CD4-positive, alpha-beta T cell treated with Interferon alpha-2 for 1 hour (primary cell): Measurements from ENCODE around the gene CACNA1D.

Experiments
- DNase-seq, 2 donors: peaks; one replicate each; pipeline ENCODE4 v3.0.0-alpha.2; 2020 to 2022

Gene CACNA1D

DNA sequence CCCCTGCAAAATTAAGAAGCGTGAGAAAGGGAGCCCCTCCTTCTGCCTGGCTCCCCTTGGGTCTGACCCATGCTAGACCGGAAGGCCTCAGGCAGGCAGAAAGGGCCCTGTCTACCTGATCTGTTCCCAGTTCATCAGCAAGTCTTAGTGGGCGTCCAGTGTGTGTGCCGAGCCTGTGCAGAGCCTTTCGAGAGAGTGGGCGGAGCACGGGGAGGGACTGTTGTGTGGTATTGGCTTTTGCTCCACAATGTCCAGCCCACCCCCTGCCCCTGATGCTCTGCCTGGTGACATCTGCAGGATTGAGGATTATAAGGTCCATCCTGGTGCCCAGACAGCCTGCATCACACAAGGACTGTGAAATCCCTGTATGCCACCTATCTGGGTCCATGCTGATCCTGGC lies 268.9 kb downstream of the CACNA1D start:
- DNase-seq: no peak

DNA sequence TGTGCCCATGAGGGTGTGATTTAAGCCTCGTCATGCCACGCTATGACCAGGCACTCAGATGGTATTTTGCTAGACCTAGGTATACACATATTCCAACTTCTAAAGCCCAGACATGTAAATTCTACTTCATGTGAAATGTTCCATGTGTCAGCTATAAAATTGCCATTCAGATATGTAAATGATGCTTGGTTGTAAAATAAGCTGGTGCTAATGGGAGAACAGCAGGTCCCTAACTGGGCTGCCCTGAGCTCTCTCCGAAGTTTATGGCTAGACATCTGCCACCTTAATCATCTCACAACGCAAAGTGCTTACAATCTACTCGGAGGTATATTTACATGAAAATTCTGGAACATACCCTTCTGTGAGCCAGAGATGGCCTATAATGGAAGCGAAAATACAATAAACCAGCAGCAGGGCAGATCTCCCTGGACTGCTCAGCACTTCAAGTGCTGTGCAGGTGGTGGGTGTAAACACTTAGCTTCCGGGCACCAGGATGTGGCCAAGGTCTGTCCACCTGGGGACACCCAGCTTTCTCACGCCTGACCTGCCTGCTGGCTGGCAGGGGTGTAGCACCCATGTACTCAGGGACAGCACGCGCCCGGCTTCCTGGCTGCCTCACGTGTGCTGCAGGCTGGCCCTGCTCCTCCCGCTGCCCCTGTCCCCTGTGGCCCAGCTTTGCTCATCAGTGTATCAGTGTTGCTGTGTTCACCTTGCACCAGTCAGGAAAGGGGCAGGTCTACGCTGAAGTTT lies 269.8 kb downstream of the CACNA1D start:
- no peak for DNase-seq

DNA sequence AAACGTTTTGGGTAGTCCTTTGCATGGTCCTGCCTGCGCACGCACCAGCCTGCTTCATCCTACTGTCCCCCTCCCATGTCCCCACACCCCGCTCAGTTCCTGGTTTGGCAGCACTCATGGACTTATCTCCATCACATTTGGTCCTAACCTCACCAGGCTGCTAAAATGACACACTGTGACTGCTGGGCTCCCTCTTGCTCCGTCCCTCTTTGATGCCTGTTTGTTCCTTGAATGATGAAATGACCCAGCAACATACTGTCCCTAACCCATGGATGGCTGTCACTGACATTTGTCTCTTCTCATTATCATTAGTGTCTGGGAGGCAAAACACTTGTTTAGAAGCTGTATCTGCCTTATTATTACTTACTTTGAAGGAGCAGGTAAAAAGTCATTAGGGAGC lies 271.3 kb downstream of the CACNA1D start:
- no peak for DNase-seq

DNA sequence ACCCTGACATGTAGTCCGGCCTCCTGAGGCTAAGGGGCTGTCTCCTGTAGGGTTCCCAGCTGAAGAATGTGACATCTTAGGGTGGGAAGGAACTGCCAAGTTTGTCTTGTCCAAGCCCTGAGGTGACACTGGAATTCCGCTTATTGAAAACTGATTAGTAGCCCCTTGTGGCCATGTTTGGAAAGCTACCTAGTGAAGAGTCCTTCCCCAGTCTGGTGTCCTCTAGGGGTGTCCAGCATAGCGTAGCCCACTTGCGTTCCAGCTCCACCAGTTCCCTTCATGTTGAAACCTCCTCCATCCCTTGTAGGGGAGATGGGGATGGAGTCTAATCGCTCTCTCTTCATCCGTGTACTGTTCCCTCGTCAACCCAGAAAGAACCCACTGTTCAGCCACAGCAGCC lies 272.3 kb downstream of the CACNA1D start:
- no peak for DNase-seq

DNA sequence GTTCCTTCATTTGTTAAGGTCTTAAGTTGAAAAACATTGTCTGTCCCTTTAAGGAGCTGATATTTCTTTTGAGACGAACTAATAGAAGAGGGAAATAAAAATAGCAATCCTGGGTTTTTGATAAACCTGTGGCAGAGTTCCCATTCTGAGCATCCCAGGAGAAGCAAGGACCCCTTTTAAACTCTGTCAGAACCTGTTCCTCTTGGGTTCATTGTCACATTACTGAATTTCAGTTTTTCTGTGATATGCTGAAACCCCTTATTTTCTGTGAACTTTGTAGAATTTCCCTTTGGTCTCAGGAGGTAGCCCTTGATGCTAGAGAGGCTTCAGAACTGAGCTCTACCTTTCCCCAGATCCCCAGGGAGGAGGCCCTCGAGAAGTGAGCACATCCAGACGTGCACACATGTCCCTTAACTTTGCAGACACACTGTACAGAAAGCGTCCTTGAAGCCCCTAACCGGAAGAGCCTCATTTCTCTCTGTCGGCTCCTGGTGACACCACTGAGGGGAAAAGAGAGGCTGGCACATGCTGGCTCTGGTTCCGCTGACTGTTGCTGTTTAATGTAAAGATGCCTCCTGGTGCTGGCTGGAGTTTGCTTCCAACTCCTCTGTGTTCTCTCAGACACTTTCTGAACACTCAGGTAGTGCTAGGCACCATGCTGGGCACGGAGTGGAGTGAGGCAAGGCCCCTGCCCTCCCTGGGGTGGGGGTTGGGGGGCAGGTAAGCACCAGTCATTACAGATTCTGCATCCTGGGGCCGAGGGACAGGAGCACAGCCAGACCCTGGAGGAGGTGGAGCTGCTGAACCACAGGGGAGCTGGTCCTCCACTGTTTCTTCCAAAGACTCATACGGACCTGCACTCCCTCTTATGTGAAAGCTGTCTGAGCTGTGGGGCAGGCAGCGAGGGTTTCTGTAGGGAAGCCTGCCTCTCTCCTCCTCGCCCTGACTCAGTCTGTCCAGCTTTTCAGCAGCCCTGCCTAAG lies 274.4 kb downstream of the CACNA1D start:
- DNase-seq: no peak

DNA sequence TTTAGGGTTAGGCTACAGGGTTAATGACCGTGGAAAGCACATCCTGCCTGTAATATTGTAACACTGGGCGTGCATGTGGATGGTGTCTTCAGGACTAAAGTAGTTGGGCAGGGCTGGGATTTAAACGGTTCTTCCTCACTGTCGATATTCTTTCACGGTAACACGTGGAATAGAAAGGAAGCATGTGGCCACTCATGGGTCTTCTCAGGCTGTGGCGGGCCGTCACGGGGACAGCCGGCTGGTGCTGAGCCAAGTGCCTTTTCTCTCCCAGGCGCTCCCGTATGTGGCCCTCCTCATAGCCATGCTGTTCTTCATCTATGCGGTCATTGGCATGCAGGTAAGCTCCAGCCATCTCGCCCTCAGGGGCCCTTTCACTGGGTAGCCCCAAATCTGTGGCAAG lies 278.2 kb downstream of the CACNA1D start:
- no peak for DNase-seq

DNA sequence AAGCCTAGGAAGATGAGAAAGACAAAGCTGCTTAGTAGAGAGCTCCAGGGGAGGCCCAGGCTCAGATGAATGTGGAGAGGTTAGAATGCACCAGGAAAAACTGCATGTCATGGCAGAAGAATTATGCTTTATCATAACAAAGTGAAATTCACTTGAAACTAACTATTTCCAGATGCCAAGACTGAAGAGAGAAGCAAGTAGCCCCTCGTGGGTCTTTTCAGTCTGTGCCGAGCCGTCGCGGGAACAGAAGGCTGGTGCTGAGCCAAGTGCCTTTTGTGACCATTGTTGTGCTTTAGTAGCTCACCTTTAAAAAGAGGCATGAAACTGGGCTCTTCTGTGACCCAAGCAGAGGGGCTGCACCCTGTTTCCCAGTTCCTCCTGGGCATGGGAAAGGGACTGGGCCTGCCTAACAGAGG lies 278.6 kb downstream of the CACNA1D start:
- no peak for DNase-seq

DNA sequence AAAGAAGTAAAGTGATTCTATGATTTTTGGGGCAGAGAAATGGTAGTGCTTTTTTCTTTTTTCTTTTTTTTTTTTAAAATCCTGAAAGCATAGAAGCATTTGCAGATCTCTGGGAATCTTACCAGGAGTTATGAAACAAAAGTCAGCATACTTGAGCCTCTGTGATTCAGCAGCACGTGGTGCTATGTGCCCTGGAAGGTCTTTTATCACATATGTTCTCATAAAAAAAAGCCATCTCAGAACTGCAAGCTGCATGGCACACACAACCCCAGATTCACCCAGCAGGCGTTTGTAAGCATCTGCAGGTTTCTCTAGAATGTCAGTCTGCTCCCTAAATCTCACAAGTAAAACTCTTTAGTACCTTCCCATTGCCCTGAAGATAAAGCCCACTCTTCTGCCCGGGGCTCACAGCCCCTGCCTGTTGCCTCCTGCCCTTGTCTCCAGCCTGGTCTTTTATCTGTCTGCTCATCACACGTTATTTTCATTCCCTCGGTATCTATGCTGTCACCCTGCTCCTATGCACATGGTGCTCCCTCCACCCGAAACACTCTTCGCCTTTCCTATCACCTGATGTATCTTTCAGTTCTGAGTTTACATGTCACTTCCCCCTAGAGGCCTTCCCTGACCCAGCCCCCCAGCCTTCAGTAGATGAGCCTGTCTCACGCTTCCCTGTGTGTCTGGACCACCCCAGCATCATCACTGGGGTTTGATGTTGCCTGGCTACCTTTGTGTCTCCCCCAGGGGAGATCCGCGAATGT lies 279.4 kb downstream of the CACNA1D start:
- no peak for DNase-seq

DNA sequence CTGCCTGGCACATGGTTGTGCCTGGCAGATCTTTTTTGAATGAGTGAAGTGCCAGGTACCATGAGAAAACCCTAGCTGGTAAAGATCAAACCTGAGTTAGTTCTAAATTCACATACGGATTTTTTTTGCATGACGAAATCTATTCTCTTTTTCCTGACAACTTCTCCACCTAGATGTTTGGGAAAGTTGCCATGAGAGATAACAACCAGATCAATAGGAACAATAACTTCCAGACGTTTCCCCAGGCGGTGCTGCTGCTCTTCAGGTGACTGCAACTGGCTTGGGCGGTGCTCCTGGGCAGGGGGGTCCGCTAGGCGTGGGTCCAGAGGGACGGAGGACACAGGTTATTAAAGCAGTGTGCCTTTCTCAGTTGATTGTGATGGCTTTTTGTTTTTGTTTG lies 280.0 kb downstream of the CACNA1D start:
- DNase-seq: no peak

DNA sequence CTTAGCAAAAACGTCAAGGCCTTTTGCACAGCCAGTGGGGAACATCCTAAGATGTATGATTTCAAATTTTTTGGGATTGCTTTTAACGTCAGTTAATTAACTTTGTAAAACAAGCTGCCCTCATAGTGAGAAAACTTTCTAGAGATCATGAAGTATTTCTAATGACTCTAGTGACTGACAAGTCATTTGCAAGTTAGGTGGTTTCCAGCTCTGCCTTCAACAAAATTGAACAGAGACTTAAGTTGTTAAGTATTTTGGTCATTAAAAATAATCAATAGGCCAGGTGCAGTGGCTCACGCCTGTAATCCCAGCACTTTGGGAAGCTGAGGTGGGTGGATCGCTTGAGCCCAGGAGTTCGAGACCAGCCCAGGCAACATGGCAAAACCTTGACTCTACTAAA lies 280.6 kb downstream of the CACNA1D start:
- no peak for DNase-seq

DNA sequence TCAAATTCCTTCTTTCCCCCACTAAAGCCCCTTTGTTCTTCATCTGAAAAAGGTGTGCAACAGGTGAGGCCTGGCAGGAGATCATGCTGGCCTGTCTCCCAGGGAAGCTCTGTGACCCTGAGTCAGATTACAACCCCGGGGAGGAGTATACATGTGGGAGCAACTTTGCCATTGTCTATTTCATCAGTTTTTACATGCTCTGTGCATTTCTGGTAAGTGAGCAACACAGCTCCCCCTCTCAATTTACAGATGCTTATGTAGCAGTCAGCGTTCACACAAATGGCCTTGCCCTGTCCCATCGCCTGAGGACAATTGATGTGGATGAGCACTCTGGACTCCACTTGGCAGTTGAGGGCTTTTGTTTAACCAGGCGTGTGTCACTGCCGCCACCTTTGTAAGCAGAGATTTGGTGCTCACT lies 281.4 kb downstream of the CACNA1D start:
- no peak for DNase-seq

DNA sequence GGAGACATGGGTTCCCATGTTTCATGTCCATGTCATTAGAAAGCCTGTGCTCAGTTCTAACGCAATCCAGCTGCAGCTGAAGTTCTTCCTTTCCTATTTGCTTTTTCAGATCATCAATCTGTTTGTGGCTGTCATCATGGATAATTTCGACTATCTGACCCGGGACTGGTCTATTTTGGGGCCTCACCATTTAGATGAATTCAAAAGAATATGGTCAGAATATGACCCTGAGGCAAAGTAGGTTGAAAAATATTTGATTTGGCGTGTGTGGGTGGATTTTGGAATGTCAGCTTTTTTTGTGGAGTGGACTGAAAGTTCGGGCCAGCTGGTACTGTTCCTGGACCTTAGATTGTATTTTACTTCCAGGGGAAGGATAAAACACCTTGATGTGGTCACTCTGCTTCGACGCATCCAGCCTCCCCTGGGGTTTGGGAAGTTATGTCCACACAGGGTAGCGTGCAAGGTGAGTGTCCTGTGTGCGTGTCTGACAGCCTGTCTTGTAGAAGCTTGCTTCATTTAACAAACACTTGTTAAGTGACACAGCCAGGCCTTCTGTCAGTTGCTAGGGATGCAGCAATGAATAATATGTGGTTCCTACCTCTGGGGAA lies 282.2 kb downstream of the CACNA1D start:
- DNase-seq: no peak

DNA sequence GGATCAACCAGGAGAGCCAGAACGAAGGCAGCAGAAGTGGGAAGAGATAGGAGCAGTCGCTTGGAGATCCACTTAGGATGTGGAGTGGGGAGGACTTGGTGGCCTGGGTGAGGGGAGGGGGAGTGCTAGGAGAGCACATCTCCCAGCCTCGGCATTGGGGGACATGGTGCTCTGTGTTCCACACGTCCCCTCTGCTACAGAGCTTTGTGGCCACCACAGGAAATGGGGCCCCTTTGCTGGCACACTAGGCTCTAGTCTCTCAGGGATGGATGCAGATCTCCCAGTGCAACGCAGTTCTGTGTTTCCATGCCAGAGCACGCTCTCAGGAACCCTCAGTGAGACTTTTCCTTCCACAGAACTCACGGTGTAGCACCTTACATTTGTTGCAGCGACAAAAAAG lies 283.1 kb downstream of the CACNA1D start:
- DNase-seq: no peak

DNA sequence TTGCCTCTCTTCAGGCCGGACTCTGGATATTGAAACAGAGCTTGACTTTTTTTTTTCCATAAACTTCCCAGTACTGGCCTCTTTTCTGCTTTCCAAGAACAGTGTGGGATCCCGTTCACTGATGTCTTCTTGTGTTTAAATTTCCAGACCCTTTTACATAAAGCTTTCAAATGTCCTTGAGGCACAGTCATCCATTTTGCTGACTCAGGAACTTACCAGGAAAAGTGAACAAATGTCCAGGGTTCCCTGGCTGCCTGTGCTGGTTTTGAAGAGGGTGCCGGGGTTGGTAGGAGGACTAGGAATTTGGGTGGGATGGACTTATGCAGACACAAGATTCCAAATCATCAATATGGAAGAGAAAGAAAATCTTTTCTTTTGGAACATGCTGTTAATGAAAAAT lies 283.7 kb downstream of the CACNA1D start:
- DNase-seq: no peak

DNA sequence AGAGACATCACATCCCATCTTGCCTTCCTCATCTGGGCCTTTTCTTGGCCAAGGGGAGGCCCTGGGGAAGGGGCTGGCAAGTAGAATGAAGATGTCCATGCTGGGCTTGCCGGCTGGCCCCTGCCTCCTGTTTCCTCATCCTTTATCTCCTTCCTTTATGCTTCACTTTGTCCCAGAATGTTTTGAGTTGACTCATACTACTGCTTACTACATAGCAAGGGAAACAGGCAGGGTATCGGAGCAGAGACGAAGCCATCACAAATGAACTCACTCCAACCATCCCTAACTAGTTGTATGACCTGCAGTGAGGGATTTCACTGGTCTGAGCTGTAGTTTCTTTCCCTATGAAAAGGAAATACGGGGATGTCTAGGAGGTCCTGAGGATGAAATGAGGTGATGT lies 285.8 kb downstream of the CACNA1D start:
- DNase-seq: no peak

DNA sequence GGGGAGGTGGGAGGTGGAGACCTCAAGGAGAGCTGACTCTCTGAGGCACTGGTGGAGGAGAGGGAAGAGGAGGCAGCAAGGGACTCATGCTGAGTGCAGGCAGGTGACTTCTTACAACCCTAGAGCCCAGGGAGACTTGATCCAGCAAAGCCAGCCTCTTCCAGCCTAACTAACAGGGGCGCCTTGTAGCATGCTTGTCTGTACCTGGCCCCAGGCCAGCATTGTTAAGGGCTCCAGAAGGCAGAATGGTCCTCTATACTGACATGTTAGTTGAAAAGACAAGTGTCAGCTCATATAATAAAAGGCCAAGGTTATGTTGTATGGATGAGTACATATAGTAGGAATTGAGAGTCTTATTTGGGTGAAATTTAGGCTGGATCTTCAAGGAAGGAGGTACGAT lies 286.4 kb downstream of the CACNA1D start:
- DNase-seq: no peak

DNA sequence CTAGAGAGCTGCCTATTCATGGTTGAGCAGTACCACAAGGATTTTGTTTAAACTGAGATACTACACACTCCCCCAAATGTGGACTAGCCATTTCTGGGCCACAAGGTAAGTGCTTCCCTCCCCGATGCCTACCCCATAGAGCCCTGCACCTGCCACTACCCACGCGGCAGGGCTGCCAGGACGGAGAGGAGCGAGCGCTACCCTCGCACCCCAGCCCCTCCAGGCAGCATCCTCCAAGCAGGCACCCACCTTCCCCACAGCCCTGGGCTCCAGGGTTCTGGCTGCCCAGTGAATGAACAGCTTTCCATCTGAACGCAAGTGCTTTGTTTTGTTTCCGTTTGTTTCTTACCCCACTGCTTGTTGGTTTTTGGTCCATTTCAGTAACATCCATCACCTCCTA lies 292.6 kb downstream of the CACNA1D start:
- DNase-seq: no peak

DNA sequence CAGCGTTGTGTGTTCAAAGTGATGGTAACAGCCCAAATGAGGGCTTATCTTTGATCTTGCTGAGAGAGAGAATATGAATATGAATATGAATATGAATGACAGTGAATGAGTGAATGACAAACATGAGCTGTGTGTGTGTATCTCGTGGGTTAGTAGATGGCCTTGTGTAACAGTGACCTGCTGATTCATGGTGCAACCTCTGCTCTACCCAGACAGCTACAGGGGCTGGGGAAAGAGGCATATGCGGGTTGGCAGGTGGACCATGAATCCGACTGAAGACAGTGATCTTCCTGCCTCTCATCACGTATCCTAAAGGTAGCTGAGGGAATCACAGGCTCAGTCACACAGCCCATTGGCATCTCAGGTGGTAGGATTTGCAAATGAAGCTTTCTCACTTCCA lies 293.6 kb downstream of the CACNA1D start:
- DNase-seq: no peak

DNA sequence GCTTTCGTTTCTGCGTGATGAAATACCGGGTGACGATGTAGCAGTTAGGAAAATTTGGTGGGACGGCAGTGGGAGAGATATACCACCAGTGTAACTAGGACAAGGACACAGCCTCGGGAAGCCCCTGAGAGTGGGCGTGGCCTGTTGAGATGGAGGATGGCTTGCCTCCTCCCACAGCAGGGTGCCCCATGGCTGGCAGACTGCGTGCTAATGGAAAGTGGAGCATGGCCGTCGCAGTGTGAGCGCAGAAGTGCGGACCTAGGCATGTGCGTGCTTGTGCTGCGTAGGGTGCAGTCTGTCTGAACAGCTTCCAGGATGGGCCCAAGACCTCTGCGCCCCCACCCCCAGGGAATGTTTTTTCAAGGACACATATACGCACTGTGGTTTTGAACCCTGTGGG lies 295.0 kb downstream of the CACNA1D start:
- DNase-seq: no peak

DNA sequence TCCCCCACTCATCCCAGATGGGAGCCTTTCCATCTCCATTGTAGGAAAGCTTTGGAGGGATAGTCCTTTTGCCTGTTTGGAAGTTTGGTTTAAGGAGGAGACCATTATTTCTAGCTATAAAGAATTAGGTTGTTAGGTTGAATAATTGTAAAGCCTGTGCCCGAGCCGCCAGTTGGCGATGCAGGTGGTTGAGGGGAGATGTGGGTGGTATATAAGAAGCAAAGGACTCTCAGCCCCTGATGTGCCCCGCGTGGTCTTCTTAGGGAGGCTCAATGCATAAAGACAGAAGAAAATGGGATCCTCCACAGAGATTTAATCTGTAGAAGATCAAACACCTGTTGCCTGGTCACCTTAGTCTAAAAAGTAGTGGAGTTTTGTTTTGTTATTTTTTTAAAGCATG lies 296.1 kb downstream of the CACNA1D start:
- no peak for DNase-seq

DNA sequence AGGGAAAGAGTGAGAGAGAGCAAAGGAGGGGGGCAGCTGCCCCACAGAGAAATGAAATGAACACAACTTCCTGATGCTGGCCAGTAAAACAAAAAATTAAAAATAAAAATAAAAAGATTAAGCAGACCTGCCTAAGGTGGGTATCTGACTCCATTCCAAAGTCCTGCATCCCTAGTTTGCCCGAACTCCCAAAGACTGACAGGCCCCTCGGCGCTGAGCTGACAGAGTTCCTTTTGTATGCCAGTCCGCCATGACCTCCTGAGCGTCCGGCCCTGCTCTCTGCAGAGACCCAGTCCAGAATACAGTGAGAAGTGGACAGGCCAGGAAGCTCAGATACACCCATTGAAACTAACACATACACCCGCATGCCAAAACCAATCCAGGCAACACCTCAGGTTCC lies 296.9 kb downstream of the CACNA1D start:
- DNase-seq: no peak

DNA sequence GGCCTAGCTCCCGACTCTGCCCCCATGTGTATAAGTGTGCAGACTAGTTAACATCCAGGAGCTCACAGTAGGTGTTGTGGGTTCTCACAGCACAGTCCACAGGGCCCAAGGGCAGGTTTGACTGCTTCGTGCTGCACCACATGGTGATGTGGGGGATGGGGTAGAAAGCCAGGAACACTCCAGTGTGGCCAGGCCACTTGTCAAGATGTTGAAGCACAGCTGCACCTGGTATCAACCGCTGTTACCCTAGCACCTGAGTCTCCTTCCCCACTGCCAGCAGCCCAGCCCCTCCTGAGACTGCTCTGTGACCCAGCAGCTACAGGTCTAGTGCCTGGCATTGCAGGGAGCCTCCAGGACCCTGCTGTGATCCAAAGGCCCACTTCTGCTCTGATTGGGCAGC lies 298.5 kb downstream of the CACNA1D start:
- no peak for DNase-seq

DNA sequence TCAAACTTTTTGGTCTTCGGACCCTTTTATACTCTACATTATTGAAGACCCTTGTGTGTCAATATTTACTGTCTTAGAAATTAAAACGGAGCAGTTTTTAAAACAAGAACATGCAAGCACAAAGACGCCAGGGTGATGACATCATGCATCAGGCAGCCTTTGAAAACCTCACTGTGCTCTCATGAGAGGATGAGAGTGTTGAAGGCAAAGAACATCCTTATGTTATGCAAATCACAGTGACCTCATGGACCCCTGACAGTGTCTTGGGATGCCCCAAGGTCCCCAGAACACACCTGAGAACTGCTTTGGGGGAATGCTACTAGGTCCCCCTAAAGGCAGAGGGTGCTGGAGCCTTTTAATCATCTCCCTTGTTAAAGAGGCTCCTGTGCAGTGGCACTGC lies 300.2 kb downstream of the CACNA1D start:
- no peak for DNase-seq
